GM10266 (cell line): Measurements from ENCODE around the gene TRAPPC3.

Experiments used
- DNase-seq: peaks from one replicate; pipeline ENCODE4 v3.0.0; 2012; ENCODE audit errors: extremely low spot score
- CTCF ChIP-seq: IDR thresholded peaks from 2 replicates; pipeline ENCODE4 v1.5.1; 2012; ENCODE audit warnings: mild to moderate bottlenecking, low read depth; ENCODE audit not compliant: control insufficient read depth, insufficient read depth; ENCODE audit errors: missing control alignments

TRAPPC3 gene

GRCh38 chr1:36128905-36129206, 20.4 kb downstream of the TRAPPC3 start:
- no peak for TF ChIP-seq CTCF
- no peak for DNase-seq

- no peak for TF ChIP-seq CTCF
- no peak for DNase-seq
Observed at GRCh38 chr1:36128126-36128904, 21.0 kb downstream of the TRAPPC3 start.

GRCh38 chr1:36126797-36127500, 22.3 kb downstream of the TRAPPC3 start:
- no peak for DNase-seq
- no peak for TF ChIP-seq CTCF

GRCh38 chr1:36126005-36126716, 23.1 kb downstream of the TRAPPC3 start:
- no peak for TF ChIP-seq CTCF
- DNase-seq = no peak

GRCh38 chr1:36125129-36125991, 23.9 kb downstream of the TRAPPC3 start, which contains the start of gene COL8A2:
Gene COL8A2, minus strand, starts transcription at chr1:36125222. Its CDS starts 24,980 bp downstream, at chr1:36100242.
- no peak for TF ChIP-seq CTCF
- DNase-seq = no peak

GRCh38 chr1:36124404-36125128, 24.7 kb downstream of the TRAPPC3 start:
- no peak for DNase-seq
- no peak for TF ChIP-seq CTCF
